ENCODE data around the gene EPB41L4A.

GRCh38 chr5:112257976-112258375 is 161.1 kb downstream of the EPB41L4A start:
- TF ChIP-seq POLR2A (IDR thresholded peaks at IDR 0.05; ENCODE audit: low read length) (no peak), GATA1 (IDR thresholded peaks at IDR 0.05; ENCODE audit: low read depth, low read length) (no peak)
